GM21723 (cell line): ENCODE measurements around the gene EIF3B.
"Not testable (repeated sequence)": the region's sequence is repeated elsewhere in the genome, so short reads cannot be mapped to it uniquely, and the experiment has no call there.

Experiments used
- ATAC-seq: cut with Tn5 transposase; IDR thresholded peaks from one replicate; pipeline ENCODE4 v1.9.1; 2021; ENCODE audit warnings: mild to moderate bottlenecking, moderate library complexity; ENCODE audit not compliant: unreplicated experiment

The EIF3B gene

DNA sequence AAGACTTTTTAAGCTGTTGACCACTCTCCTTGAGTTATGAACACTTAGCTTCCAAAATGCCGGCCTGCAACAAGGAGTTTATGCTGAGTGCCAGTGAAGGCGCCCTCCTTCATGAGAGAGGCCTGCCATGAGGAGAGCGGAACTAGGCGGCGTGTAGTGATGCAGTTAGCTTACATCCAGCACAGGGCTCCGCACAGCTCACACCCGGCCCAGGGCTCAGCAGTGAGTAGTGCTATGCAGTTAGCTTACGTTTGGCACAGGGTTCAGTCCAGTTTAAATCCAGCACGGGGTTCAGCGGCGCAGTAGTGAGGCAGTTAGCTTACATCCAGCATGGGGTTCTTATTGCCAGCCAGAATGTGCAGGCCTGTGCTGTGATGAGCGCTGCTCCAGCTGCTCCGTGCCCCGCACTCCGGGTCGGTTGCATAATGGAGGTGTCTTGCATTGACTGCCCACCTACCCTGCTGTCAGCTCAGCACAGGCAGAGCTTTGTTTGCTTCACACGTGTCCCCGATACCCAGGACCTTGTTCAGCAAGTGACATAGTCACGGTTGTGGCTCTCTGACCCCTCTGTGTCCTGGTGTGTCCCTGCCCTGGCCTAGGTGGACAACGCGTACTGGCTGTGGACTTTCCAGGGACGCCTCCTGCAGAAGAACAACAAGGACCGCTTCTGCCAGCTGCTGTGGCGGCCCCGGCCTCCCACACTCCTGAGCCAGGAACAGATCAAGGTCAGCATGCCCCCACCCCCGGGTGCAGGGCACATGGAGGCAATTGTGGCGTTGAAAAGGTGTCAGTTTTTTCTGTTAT, 21.9 kb downstream of the EIF3B start:
- ATAC-seq: no peak

DNA sequence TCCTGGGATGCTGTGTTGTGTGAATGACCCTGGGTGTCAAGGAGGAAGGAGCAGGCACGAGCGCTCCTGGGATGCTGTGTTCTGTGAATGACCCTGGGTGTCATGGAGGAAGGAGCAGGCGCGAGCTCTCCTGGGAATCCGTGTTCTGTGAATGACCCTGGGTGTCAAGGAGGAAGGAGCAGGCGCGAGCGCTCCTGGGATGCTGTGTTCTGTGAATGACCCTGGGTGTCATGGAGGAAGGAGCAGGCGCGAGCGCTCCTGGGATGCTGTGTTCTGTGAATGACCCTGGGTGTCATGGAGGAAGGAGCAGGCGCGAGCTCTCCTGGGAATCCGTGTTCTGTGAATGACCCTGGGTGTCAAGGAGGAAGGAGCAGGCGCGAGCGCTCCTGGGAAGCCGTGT, 22.9 kb downstream of the EIF3B start:
- not testable (repeated sequence) for ATAC-seq

DNA sequence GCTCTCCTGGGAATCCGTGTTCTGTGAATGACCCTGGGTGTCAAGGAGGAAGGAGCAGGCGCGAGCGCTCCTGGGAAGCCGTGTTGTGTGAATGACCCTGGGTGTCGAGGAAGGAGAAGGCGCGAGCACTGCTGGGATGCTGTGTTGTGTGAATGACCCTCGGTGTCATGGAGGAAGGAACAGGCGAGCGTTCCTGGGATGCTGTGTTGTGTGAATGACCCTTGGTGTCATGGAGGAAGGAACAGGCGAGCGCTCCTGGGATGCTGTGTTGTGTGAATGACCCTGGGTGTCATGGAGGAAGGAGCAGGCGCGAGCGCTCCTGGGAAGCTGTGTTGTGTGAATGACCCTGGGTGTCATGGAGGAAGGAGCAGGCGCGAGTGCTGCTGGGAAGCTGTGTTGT, 23.5 kb downstream of the EIF3B start:
- not testable (repeated sequence) for ATAC-seq

DNA sequence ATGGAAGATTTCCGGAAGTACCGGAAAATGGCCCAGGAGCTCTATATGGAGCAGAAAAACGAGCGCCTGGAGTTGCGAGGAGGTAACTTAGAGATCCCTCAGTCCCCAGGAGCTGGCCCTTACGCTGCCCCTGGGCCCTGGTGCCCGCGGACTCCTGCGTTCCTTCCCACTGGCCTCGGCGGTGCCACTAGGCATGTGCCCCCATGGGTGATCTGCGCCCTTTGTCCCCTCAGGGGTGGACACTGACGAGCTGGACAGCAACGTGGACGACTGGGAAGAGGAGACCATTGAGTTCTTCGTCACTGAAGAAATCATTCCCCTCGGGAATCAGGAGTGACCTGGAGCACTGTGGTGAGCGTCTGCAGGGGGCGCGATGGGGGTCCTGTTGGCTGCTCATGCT, 24.5 kb downstream of the EIF3B start:
- no peak for ATAC-seq

DNA sequence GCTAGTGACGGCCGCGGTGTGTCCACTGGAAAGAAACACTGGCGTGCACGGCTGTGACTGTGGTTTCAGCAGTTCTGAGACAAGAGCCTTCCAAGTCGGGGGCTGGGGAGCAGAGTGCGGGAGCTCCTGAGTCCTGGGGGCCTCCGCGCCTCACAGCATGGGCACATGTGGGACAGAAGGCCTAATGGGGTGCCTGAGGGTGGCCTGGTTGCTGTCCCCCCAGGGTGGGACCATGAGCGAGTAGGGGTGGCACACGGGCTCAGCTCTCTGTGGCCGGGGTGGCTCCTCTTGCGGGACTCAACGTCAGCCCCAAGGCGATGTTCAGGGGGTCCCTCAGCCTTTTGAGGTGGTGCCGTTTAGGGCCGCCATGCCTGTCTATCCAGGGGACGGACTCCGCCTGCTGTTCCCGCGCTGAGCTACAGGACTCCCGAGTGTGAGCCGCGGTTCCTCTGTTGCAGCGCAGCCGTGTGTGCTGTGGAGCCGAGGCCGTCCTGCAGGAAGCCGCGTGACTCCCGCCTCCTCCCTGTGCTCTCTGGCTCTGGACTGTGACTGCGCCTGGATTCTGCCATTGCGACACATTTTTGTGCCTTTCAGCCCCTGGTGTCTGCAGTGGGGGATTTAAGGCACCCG, 25.3 kb downstream of the EIF3B start:
- ATAC-seq: no peak

DNA sequence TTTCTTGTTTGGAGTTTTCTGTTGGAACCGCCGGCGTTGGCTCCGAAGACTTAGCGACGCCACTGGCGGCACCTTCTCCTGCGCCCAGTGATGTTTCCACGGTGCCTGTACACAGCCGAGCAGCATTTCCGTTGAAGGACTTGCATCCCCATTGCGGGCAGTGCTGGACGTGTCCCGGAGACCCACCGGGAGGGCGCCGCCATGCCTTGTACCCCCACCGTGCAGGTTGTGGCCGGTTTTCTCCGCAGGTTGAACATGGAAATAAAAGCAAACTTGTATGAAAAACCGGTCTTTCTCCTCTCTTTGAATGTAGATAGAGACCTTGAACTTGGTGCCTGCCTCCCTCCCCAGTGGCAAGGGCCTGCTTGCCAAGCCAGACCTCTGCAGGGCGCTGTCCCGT, 25.8 kb downstream of the EIF3B start:
- ATAC-seq: no peak

DNA sequence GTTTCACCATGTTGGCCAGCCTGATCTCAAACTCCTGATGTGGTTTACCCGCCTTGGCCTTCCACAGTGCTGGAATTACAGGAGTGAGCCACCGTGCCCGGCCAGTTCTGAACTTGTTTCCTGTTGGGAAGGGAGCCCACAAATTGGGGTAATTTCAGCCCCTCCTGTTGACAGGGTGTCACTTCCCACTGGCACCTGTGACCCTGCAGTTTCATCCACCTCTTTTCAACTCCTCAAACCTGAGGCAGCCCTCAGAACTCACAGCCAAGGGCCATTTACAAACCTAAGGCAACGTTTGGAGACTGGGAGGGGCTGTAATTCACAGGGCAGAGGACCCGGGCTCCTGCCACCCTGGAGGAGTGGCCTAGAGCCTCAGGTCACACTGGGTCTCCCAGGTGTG, 26.6 kb downstream of the EIF3B start:
- ATAC-seq: no peak

DNA sequence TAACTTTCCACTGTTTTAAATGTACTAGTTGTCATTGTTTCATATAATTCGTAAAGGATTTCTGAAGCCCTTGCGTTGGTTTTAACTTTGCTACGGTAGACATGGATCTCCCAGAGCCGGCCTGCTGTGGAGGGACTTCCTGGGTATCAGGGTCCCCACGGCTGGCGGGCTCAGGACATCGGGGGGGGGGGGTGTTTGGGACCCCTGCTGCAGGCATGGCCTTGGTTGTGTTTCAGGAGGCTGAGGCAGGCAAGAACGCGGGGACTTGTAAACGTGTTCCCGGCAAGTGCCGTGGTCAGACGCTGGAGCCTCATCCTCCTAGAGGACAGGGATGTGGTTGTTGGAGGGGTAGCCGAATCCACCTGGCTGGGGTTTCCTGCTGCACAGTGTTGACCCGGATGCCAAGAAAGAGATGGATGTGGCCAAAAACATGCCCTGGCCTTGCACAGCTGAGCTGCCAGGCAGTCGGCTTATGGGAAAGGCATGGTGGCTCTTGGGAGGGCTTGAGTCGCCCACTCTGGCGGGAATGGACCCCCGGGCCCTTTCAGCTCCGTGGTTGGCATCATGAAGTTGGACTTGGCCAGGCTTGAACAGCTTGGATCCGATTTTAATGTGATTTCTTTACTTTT, 27.4 kb downstream of the EIF3B start:
- no peak for ATAC-seq

DNA sequence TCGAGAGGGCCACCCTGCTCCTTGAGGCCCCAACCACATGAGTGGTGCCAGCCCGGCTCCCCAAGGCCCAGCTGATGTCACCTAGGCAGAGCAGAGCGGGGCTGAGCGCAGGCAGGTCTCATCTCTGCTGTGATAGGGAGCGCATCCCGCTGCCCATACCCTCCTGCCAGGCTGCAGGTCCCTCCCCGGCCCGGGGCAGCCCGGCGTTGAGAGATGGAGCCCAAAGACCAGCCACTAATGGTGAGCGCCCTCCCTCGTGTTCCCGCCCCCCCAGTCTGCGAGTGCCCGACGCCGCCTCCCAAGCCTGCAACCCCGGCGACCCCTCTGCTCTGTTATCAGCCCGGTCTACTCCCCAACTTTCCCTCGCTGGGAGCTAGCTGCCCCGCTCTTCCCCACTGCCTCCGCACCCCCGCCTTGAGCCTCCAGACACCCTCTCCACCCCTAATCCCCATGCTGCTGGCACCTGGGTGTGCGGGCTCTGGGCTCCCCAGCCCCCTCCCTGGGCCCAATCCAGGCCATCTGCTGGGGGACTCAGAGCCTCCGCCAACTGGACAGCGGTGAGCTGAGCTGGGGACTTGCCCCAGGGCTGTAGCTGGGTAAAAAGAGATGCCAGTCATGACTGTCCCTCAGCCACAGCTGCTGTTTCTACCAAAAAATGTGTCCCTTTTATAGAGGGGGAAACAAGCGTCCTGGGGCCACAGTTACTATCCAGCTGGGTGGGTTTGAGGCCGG, 29.1 kb downstream of the EIF3B start:
- ATAC-seq: no peak

DNA sequence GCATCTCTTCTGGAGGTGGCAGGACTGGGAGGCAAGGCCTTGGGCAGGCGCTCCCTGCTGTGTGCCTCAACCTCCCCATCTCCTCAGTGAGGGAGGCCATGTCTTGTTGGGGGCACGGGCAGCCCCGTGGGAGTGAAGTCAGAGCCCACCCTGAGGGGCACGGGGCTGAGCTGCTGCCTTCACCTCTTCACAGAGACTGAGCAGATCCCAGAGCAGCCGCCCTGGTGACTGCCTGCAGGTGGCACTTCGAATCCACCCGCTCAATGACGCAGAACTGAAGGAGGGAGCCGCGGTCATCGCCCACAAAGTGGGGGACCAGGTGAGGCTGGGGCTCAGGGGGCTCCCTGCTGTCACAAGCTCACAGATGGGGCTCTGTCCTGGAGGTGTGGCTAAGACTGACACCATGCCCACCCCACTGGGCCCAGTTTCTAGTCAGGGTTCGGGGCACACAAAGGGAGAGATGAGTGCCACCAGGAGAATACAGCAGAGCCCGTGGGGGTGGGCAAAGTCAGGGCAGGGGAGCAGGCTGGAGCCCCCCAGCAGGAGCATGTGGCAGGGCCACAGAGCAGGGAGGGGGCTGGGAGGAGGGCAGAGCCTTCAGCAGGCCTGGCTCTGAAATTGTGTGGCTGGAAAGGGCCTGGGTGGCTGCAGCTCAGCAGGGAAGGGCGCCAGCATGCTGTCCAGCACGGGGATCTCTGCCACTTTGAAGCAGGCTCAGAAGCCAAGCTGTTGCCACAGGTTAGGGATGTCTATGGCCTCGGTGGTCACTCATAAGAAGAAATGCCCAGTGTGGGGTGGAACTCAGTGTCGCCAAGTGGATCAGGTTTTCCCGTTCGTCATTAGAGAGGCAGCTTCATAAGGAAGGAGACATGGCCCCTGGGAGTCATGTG, 30.0 kb downstream of the EIF3B start:
- no peak for ATAC-seq

DNA sequence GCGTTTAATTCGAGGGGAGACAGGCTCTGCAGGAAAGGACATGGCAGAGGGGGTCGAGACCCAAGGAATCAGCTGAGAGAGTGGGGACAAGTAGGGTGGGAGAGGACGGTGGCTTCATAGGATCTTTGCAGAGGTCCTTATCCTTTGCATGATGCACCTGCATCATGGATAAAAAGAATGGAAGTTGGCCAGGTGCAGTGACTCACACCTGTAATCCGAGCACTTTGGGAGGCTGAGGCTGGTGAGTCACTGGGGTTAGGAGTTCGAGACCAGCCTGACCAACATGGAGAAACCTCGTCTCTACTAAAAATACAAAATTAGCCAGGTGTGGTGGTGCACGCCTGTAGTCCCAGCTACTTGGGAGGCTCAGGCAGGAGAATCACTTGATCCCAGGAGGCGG, 31.5 kb downstream of the EIF3B start:
- not testable (repeated sequence) for ATAC-seq

DNA sequence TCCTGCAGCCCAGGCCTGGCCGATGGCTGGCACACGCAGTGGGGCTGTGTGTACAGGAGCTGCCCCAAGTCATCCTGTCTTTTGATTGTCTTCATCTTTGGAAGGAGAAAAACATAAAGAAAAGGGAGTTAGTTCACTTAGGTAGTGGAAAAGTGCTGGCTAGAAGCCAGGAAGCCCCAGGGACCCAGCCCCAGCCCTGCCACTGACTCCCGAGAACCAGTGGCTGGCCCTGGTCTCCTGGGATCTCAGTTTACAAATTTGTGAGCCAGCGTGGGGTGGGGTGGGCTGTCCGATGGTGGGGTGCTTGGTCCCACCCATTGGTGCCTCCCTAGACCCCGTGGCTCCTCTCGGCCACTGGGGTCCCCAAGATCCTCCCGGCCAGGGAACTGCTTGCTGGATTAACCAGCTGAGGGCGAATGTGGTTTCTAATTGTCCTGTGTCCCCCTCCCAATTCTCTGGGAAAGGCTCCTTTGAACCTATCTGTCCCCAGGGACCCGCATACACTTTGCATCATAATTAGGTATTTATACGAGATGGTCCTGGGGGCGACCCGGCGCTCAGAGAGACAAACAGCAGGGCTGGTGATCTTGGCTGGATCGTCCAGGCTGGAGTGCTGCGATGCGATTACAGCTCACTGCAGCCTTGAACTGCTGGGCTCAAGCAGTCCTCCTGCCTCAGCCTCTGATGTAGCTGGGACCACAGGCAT, 32.5 kb downstream of the EIF3B start:
- no peak for ATAC-seq

DNA sequence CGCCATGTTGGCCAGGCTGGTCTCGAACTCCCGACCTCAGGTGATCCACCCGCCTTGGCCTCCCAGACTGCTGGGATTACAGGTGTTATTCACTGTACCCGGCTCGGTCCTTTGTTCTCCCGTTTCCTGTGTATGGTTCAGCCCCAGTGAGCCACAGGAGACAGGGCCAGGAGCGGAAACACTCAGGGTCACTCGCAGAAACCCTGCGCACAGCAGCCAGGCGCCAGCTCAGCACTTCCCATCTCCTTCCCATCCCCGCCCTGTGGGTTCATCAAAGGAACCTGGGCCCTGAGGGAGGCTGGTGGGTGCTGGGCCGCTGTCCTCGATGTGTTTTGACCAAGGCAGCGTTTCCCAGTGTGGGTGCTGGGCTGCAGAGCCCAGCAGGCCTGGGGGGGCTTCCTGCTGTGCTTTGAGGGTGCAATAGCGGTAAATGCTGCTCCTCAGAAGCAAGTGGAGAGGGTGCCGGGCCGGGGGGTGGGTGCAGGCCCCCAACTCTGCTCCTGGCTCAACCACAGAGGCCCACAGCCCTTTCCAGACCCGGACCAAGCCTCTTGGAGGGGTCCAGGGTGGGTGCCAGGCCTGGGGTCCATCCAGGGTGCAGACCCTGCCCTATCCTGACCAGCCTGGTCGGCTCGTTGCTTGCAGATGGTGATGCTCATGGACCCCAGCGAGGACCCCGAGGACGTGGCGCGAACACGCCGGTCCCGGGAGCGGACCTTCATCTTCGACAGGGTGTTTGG, 33.4 kb downstream of the EIF3B start:
- no peak for ATAC-seq

DNA sequence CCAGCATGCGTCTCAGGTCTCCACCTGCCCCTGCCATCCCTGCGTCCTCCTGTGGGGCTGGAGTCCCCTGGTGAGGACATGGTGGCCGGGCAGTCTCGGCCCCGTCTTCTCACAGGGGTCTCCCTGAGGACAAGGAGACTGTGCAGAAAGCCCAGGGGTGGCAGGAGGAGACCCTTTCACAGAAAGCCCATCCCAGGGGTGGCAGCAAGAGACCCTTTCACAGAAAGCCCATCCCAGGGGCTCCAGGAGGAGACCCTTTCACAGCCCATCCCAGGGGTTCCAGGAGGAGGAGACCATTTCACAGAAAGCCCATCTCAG, 34.0 kb downstream of the EIF3B start:
- ATAC-seq: no peak

DNA sequence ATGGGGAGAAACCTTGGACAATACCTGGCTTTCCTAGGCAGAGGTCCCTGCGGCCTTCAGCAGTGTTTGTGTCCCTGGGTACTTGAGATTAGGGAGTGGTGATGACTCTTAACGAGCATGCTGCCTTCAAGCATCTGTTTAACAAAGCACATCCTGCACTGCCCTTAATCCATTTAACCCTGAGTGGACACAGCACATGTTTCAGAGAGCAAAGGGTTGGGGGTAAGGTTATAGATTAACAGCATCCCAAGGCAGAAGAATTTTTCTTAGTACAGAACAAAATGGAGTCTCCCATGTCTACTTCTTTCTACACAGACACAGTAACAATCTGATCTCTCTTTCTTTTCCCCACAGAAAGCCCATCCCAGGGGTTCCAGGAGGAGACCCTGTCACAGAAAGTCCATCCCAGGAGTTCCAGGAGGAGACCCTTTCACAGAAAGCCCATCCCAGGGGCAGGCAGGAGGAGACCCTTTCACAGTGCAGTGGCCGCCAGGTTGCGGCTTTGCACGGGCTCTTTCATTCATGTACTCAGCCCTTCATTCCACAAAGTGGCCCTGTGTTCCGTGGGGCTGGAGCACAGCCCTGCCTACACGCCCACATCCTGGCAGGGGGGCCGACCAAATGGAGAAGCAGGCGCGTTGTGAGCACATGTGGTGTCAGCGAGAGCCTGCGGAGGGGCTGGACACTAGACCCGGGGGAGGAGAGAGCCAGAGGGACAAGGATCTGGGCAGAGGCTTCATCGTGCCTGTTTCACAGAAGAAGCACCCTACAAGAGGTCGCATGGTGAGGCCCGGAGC, 35.6 kb downstream of the EIF3B start:
- not testable (repeated sequence) for ATAC-seq

DNA sequence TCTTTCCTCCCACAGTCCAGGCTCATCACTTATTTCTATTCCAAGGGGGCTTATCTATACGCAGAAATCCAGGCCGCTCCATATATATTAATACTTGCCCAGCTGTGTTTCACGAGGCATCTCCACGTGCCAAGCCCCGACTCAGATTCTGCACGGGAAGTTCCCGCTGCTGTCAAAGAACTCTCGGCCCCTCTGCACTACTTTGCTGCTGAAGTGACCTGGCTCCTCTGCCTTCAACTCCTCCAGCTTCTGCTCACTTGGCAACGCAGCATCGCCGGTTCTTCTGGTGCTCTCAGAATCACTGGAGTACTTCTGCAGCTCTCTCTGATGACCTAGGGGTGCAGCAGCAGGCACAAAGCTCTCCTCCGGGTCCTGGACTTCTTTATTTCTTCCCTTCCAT, 39.1 kb downstream of the EIF3B start:
- no peak for ATAC-seq

DNA sequence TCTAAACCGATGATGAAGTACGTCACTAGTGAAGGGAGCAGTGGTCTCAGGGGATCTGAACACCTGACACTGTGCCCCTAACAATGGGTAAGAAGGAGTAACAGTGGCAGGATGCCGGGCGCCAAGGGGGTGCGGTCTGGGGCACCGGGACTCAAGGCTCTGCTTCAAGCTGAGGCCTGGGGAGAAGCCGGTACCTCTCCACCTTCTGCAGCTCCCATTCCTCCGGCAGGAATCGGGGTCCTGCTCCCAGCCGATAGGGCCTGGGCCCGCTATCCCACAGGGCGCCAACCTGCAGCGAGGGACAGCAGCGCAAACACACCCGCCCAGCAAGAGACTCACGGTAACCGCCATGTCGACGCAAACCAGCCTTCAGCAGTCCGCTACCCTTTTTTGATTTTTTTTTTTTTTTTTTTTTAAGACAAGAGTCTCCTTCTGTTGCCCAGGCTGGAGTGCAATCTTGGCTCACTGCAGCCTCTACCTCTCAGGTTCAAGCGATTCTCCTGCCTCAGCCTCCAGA, 40.0 kb downstream of the EIF3B start:
- ATAC-seq: no peak

DNA sequence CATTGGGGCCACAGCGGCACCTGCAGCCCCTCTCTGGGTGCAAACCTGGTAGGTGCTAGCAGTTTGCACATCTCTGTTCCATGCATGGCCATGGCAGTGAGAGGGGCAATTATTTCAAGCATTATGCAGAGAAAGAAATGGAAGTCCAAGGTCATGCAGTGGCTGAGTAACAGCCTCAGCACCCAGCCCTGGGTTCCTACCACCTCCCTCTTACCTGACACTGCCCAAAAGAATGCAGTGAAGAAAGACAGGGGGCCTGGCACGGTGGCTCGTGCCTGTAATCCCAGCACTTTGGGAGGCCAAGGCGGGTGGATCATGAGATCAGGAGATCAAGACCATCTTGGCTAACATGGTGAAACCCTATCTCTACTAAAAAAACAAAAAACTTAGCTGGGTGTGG, 43.9 kb downstream of the EIF3B start:
- no peak for ATAC-seq
